Middle frontal gyrus (tissue), 1 donor: Measurements from ENCODE around the gene PDE4D.
"Not testable (repeated sequence)": the region's sequence is repeated elsewhere in the genome, so short reads cannot be mapped to it uniquely, and the experiment has no call there.

Experiments
- DNase-seq: peaks from one replicate; pipeline ENCODE4 v3.0.0-alpha.2; 2015; ENCODE audit warnings: low spot score; ENCODE audit errors: extremely low spot score

Gene PDE4D

DNA sequence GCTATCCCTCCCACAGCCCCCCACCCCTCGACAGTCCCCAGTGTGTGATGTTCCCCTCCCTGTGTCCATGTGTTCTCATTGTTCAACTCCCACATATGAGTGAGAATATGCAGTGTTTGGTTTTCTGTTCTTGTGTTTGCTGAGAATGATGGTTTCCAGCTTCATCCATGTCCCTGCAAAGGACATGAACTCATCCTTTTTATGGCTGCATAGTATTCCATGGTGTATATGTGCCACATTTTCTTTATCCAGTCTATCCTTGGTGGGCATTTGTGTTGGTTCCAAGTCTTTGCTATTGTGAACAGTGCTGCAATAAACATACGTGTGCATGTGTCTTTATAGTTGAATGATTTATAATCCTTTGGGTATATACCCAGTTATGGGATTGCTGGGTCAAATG is 940.3 kb downstream of the PDE4D start:
- DNase-seq: not testable (repeated sequence)

DNA sequence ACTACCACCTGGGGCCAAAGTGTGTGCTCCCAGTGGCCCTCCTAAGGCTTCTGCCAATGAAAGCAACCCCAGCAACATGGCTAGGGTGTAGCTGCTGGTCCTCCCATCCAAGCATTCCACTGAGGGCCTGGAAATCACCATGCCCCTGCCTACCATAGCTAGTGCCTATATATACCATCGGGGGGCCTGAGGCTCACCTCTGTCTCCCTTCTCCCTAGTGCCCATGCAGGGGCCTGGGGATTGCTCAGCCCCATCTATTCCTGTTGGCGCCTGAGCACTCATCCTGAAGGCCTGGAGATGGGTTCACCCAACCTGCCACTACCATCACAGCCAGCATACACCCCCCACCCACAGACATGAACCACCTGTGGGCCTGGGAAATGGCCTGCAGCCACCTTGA is 943.3 kb downstream of the PDE4D start:
- DNase-seq: no peak

DNA sequence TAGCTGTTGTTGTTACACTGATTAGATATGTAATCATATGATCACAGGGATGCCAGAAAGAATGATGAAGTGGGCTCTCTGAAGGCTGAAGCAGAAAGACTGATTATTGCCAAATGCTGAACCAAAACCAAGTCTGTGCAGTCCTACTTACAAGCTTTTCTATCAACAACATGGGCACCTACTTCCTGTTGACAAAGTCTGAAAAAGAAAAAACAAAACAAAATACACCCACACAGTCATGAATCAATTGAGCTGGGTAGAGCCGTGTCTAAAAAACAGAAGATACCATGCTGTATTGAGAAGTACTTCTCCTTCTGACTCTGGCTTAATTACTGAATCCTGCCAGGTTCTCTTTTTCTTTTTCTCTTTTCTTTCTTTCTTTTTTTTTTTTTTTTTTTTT is 947.3 kb downstream of the PDE4D start:
- no peak for DNase-seq

DNA sequence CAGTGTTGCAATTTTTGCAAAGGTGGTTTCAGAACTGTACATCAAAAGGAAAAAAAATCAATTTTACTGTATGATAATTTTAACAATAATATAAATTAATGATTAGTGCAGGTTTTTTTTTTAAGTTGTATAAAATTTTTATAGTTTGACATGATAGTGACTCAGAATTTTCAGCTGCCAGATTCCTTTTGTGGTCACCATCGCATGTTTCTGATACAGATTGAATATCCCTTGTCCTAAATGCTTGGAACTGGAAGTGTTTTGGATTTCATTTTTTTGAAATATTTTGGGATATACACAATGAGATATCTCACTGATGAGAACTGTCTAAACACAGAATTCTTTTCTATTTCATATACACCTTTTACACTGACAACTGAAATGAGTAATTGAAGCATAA is 949.3 kb downstream of the PDE4D start:
- DNase-seq: no peak

DNA sequence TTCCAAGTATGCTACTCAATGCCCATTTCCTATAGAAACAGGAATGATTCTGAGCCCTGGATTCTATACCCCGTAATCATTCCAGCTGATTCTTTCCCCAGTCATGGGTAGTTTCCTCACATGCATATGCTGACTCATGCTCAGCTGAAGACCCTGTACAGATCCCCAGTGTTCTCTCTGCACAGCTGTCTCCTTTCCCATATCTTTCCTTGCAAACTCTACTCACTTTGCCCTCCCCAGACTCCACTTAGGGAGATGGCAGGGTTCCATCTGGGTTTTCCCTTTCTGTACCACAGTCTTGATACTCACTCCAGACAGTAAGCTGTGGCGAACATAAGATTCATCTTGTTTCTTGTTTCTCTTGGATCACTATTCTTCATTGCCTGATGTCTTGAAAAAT is 953.1 kb downstream of the PDE4D start:
- no peak for DNase-seq

DNA sequence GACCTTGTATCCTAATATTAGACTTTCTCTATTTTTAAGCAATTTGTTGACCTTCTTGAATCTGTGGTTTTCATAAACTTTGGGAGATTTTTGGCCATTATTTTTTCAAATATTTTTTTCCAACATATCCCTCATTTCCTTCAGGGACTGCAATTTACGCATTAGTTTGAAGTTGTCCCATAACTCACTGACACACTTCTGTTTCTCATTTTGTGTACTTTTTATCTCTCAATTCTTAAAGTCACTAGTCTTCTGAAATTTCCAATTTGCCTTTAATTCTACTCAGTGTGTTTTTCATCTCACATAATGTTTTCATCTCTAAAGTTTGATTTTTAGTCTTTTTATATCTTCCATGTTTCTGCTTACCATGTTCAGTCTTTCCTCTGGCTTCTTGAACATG is 953.9 kb downstream of the PDE4D start:
- DNase-seq: no peak

DNA sequence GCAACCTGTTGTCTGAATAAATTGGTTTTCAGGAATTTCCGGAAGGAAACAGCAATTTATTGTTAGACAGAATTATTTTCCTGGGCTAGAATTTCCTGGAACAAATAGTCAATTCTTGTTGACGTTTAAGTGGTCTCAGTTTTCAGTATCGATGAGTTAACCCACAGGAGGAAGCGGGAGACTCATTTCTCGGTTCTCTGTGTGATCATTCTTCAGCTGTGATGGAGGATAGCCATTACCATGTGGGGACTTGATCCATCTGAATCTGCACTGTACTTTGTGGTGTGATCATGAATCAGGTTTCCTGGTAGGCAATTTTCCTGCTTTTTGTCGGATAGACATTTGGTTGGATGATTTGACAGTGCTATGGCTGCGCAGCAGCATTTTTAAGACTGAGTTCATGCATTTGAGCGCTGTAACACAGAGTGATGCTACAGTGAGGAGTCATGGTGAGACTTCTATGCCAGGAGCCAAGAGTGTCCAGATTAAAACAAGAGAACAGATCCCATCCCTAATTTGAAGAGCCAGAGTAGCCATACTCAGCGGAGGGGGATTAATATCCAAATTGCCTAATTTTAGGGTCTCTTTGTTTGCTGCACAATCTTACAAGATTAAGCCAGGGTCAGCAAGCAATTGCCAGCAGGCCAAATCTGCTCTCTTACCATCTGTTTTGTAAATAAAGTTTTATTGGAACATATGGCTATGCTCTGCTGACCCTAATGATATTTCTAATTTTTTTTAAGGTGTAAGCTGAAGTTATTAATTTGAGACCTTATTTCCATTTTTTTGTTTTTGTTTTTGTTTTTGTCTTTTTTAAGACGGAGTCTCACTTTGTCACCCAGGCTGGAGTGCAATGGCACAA is 954.7 kb downstream of the PDE4D start:
- DNase-seq: no peak

DNA sequence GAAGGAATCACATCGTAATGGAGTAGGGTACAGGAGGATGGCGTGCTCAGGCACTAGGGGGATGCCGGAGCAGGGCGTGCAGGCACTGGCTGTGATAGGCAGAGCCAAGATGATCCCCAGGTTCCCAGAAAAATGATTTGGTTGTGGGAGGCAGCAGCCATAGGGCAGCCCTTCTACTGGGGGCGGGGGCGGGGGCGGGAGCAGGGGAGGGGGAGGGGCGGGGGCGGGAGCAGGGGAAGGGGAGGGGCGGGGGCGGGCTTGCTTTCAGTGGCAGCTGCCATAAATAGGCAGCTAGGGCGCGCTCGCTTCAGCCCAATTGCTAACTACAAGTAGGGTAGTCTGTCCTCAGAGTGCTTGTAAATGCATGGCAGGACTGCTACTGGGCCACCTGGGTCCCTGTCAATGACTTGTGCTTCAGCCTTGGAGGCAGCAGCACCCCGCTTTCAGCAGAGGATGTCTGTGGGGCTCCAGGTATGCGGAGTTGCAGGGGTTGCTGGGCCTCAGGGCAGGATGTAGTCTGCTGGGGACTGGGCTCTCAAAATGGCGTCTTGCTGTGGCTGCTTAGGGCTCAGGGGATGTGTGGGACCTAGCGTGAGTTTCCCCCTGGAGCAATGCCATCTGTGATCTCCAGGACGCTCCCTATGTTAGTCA is 956.4 kb downstream of the PDE4D start:
- DNase-seq: no peak

DNA sequence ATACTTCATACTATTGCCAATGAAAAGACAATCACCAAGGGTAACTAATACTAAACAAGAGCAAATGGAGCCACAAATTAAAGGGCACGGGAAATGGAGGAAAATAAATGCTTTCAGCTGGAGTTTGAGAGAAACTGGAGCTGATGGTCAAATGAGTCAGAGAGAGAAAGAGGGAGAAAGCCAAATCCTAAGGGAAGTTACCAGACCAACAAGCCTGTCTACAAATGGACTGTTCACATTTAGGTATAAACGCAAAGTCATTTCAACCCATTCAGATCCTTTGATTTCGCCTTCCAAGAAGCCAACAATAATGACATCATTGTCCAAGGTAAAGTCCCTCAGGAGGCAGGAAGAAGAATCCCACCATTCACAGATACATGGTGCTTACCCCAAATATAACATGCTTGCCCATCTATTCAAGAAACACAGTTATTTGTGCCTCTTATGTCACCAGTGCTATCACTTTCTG is 958.9 kb downstream of the PDE4D start:
- no peak for DNase-seq

DNA sequence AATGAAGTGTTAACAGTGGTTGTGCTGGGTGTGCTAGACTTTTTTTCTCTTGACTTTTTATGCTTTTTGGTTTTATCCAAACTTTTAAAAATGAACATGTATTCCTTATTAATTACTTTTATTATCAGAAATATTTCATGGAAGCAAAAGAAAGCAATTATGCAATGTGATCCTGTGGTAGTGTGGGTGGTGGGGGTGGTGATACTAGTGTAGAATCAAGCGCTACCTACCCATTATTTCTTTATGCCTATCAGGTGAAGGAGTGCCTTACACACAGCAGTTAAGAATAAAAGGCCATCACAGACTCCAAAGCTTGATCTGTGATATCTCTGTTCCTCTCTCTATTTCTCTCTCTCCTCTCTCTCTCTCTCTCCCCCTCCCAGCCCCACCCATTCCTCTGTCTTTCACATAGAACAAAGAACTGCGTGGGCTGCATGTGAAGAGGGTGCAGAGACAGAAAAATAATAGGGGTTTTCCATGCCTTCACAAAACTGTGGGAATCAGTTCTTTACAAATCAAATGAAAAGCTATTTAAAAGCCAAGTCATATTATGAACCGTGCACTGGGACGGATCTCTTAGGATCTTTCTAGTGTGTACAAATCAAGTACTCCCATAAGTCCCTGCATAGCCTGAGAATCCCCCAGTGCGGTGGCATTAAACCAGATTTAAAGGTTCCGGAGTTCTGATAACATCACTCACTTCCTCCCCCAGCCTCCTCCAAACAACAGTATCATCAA is 959.5 kb downstream of the PDE4D start:
- DNase-seq: no peak

DNA sequence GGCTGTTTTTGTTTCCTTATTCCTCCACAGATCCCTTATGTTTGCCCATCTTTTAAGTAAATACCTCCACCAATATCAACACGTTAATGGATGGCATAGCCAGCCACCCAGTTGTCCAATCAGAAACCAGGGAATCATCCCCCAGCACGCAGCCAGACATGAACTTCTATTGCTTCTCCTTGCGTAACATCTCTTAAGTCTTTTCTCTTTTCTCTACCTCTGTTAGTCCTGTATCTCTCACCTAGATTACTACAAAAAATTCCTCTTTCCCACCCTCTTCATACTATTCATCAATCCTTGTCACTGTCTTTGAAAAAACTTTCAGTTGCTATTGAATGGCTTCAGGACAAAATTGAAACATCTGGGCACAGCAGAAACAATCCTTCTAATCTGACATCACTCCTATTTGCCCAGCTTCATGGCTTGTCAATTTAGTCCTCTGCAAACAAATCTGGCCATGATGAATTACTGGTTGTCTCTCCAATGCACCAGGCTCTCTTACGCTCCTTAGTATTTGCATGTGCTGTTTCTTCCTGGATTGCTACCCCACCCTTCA is 961.4 kb downstream of the PDE4D start:
- no peak for DNase-seq

DNA sequence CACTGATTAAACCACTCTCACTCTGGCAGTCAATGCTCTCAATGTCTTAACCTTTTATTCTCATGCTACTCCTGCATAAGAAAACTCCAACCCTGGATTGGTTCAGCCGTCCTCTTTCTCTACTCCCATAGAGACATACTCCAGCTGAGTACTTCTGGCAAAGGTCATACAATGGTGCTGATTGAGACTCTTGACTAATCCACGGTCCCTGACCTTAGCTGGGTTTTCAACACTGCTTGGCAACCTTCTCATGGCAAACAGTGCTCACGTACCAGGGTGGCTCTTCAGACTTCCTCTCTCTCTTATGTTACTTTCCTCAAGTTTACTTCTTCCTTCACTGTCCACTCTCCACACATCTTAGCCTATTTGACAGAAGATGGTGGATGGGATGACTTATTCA is 963.0 kb downstream of the PDE4D start:
- no peak for DNase-seq

DNA sequence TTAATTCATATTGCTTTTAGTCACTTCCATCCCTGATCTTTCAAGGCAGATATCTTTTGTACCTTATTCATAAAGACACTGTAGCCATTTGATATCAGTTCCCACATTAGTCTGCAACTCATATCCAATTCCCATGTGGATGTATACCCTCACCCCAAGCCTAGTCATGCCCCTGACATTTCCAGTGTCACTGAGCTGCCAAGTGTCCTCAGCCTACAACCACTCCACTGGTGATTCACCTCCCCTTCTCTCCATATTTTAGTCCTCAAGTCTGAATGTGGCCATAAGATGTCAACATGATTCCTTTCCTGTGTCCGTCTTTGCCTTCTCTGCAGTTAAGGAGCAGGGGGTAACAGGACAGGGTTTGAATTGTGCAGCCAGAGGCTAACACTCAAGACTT is 963.8 kb downstream of the PDE4D start:
- DNase-seq: no peak

DNA sequence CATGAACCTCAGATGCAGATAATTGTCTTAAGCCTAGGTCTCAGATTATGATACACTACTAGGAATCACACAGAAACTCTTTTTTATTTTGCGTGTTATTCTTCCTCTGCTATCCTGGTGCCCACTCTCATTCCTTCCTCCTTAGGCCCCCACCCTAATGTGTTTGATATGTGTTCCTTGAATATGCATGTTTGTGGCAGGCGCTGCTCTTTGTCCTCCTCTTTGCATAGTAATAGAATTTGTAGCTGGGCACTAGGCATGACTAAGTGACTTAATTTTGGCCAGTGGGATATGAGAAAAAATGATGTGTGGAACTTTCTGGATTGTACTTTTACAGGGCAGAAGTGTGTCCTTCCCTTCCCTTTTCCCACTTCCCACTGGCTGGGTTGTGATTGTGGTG is 965.6 kb downstream of the PDE4D start:
- DNase-seq: no peak

DNA sequence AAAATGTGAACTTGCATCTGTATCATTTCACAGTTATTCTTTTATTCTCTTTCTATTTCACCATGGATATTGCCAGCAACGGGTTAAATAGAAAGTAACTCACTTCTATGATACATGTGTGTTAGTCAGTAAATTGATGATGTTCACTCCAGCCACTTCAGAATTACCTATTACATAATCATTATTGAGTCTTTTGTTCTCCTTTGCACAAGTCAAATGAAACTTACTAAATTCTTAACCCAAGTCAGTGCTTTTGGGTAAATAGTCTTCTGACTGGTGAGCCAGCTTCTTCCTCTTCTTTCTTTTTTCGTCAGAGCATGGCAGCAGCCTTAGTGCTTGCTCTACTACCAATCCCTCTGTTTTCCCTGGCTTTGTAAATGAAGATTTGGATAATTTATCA is 966.3 kb downstream of the PDE4D start:
- DNase-seq: no peak

DNA sequence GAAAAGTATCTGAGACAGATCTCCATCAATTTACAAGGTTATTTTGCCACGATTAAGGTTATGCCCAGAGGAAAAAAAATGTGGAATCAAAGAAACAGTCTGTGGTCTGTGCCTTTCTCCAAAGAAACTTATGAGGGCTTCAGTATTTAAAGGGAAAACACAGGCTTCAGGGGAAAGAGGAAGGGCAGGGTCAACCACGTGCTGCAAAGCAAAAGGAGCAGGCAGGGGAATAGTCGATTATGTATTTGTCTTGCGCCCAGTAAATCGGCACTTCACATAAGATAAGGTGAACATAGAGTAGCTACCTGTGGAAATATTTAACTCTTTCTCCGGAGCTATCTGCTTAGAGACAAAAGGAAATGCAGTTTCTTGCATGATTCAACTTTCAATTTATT is 967.0 kb downstream of the PDE4D start:
- no peak for DNase-seq

DNA sequence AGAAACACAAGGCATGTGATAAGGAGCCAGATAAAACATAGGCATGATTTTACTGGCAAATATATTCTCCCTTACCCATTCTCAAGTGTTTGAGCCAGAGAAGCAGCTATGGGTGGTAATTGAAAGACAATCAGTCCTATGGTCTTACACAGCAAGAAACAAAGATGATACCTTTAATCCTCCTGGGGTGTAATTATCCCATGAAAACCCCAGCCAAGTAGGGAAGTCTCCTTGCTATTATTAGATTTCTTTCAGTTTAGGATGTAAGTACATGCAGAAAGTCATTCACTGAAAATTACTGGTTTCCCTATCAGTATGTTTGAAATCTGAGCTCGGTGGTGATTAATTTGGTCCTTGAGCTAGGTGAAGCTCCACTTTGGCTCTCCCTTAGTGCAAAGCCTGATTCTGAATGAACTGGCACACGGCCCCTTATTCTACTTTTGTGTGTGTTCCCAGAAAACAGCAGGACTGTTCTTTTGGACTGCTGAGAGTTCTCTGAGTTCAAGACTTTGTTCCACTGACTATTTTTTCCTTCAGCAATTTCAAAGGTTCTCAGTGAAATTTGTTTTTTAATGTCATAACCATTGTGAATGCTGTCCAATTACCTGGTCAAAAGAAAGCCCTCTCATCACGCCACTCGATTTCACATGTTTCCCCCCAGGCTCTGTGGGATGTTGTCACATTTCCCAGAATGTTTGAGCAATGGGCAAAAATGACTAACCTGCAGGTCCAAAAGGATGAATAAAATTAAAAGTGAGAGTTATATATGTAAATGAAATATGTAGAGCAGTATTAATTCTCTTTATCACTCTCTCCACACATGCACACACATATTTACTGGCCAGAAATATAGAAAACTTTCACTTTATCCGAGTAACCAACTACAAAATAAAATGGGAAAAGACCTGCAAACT is 967.6 kb downstream of the PDE4D start:
- DNase-seq: peak; percentile 18

DNA sequence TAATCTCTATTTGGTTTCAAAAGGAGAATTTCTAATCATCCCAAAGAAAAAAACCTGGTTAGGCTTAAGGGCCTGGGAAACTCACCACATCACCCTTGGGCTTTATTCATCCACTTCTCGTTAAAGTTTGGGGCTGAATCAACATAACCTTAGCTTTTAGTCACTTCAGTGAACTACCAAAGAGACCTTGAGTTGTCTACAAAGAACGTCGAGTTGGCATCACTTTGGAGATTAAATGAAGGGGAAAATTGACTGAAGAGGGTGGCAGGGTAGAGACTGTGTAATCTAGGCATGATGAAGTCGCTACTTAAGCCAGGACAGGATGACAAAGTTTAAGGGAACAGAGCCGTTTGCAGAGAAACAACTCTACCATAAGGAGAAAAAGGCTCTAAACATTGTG is 969.2 kb downstream of the PDE4D start:
- no peak for DNase-seq

DNA sequence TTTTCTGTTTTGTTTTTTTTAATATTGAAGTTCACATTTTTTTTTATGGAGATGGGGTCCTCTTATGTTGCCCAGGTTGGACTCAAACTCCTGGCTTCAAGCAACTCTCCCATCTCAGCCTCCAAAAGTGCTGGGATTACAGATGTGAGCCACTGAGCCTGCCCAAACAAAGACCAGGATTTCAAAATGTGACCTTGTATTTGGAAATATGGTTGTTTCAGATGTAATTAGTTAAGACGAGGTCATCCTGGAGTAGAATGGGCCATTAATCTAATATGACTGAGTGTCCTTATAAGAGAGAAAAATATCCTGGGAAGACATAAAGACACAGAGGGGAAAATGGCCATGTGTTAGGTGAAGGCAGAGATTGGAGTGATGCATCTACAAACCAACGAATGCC is 970.2 kb downstream of the PDE4D start:
- DNase-seq: no peak

DNA sequence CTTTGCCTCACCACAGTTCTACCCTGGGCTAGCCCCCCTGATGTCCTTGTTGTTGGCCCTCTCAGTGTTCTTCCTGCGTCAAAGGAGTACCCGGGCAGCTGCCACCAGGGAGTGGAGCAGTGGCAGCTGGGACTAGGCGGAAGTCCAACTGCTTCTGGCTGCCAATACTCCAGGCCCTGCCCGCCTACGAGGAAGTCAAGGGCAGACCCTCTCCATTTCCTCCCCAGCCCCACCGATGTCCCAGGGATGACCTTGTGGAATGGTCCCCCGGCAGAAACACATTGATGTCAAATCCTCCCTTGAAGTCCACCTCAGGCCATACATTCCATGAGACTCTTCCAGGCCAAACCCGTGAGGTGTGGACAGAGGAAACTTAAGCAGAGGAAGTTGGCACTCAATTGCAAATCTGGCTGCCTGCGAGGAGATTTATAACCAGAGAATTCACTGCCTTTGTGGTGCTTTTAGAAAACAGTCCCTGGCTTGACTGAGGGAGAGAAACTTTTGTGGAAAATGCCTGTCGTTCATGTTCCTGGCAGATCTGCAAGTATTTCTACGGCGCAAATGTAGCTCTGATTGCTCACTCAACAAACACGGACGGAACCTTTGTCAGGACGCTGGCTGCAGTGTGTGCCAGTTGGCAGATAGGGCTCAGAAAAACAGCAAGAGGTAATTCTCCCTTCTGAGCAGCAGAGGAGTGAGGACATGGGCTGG is 970.9 kb downstream of the PDE4D start:
- DNase-seq: peak; percentile 8
